GM21360 (cell line): ENCODE results near the gene DOK6.
"Not testable (repeated sequence)": the region's sequence is repeated elsewhere in the genome, so short reads cannot be mapped to it uniquely, and the experiment has no call there.

Experiments
- ATAC-seq: cut with Tn5 transposase; IDR thresholded peaks from one replicate; pipeline ENCODE4 v1.9.1; 2021; ENCODE audit warnings: mild to moderate bottlenecking, moderate library complexity; ENCODE audit not compliant: unreplicated experiment

Gene DOK6

DNA sequence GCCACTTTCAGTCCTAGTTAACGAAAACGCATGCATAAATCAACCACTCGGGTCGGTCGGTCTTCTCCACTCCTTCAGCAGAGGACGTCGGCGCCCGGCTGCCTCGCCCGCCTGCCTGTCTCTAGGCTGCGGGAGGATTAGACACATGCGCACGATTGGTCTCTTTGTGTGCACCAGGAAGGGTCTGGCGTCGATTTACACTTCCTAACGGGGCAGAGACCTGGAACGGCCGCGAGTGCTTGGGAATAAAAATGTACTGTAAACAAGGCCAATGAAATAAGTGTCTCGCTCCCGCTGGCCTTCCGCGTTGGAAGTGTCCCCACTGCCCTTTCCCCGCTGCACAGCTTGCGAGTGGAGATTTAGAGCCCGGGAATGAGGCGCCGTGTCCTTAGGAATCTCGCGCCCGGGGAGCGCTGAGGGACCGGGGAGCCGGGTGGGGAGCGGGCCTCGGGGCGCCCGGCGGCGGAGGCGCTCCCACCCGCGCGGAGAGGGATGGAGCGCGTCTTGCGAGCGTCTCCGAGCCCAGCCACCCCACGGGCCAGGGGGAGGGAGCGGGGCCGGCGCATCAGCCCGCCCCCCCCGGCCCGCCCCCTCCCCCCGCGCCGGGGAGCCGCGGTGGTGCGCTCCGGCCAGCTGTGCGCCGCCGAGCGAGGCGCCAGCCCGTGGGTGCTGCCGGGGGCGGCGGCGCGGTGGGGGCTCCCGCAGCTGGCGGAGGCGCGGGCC is at the start of gene DOK6:
Gene DOK6, plus strand, starts transcription at position 636 of the 723 bp plus-strand sequence.
- no peak for ATAC-seq

DNA sequence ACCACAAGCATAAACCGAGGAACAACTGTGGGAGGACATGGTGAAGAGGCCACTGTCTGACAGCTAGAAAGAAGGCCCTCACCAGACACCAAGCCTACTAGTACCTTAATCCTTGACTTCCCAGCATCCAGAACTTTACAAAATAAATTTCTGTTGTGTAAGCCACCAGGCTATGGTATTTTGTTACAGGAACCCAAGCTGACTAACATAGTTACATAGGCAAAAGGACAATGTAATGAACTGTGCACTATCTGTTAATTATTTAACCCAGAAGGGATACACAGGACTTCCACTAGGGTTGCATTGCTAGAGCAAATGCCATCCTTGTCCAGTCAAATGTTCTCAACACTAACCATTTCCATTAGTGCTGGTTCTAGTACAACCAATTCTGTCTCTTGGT is 47.7 kb upstream of the DOK6 start:
- ATAC-seq: no peak

DNA sequence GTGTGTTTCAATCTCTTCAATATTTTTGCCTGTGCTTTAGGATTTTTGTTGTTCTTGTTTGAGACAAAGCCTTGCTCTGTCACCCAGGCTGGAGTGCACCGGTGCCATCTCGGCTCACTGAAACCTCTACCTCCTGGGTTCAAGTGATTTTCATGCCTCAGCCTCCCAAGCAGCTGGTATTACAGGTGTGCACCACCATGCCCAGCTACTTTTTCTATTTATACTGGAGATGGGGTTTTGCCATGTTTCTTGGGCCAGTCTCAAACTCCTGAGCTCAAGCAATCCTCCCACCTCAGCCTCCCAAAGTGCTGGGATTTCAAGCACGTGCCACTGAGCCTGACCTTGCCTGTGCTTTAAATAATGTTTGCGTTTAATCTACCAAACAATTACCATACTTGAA is 43.1 kb upstream of the DOK6 start:
- ATAC-seq: no peak

DNA sequence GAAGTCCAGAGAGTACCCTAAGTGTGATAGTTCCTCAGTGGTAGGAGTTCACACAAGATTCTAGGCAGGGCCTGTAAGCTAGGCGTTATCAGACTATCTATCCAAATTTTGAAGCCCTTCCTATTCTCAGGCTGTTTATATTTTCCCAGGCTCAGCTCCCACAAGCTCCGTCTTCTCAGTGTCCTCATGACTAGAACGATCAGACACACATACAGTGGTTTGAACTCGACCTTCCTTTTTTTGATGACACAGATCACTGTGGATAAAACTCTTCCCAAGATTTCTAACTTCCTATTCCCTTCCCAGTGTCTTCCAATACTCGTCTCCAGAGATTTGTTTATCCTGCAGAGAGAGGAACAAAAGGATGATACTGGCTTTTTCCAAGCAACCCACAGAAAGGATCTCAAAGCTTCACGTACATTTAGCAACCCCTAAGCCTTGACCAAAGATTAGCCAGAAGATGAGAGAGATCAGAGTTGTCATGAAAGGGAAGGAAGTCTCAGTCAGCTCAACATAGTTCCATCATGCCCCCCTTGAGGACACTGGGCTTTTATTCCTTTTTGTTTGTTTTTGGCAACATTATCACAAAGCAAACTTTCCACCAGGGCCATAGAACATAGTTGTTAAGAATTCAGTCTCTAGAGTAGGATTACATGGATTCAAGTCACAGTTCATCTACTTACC is 42.3 kb upstream of the DOK6 start:
- ATAC-seq: no peak

DNA sequence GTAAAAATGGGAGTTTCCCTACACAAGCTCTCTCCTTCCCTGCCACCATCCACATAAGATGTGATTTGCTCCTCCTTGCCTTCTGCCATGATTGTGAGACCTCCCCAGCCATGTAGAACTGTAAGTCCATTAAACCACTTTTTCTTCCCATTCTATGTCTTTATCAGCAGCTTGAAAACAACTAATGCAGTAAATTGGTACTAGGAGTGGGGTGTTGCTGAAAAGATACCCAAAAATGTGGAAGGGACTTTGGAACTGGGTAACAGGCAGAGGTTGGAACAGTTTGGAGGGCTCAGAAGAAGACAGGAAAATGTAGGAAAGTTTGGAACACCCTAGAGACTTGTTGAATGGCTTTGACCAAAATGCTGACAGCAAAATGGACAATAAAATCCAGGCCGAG is 40.9 kb upstream of the DOK6 start:
- ATAC-seq: not testable (repeated sequence)

DNA sequence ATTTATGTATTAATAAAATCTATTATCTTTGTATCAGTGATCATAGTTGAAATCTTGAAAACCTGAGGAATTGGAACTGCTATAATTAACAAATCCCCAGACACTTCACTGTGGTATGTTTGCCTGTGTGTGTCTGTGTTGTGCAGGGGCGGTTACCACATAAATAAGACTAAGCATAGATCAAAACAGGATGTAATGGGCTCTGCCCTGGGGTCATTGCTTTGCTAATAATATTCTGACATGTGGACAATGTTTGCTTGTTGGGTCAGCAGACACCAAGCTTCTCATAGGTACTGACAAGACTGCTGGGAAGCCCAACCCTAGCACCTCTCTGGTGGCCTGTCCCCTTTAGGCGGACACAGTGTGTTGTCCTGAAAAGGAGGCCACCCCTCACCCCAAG is 35.8 kb upstream of the DOK6 start:
- ATAC-seq: no peak

DNA sequence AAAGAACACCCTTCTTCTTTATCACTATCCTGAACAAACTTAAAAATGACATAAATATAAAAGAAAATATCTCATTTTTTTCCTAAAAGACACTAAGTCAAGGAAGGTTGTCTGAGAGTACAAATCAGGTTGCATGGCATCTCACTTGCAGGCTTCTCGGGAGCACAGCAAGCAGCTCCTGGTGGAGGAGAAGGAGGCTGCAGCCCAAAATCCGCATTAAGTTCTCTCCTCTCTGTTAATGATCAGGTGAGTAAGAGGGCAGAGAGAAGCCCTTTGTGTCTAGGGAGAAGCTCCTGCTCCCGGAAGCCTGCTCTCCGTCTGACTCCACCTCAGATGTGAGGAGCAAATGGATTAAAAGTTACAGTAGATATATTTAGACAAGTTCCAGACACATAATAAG is 35.0 kb upstream of the DOK6 start:
- no peak for ATAC-seq

DNA sequence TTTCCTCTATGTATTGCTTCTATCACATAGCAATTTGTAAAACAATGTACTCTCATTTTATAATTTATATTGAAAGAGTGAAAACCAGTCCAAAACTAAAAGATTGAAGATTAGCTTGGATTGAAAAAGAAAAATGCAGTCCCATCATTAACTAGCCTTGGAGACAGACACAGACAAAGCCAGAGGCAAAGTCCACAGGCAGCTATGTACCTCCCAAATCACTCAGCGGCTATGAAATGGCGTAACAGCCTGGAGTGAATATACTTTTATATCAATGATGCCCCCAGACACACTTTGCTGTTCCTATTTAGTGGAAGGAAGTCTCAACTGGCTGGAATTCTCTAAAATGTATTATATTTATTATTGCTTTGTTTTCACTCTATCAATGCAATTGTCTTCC is 33.6 kb upstream of the DOK6 start:
- ATAC-seq: no peak

DNA sequence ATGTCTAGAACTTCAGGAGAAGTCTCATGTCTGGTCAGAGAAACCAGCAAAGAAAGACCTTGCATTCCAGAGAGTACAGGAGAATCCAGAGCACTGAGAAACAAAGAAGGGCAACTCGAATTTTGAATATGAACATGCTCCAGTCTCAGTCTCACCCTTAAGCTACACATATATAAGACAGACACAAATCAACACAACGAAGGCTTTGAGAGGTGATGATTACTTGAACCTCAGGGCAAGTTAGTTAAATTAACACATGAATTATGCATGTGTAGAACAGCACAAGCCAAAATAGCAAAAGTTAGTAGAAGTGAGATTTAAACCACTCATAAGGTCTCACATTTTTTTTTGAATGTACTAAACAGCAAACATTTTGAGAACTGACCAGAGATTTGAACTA is 29.0 kb upstream of the DOK6 start:
- no peak for ATAC-seq

DNA sequence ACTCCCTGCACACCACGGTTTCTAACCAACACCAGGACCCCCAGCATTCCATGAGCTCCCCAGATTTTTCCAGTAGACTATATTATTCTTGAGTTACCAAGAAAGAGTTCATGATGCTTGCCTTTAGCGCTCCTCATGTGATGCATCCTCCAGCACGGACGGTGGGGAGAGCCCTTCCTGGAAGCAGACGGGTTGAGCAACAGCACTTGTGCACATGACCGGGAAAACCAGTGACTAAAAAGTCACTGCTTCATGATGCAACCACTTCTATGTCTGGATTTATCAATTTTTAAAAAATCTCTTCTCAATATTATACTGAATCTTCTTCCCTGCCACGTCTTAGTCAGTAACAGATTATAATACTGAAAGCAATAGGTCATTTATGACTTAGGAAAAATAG is 20.4 kb upstream of the DOK6 start:
- ATAC-seq: no peak

DNA sequence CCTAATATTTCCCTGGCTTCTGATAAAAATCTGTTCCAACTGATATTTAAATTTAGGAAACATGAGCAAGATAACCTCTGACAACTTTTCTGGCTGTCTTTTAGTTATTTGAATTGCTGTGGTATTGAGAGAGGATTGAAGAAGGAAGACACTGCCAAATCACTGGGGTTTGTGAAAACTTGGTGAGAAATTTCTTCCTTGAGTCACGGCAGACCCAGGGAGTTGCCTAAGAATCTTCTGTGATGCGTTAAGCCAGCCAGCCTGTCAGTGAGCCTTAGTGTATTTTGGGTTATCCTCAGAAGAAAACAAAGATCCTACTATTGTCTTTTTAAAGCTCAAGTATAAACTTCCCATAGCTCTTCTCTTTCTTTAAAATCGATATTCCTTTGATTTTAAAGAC is 17.5 kb upstream of the DOK6 start:
- no peak for ATAC-seq

DNA sequence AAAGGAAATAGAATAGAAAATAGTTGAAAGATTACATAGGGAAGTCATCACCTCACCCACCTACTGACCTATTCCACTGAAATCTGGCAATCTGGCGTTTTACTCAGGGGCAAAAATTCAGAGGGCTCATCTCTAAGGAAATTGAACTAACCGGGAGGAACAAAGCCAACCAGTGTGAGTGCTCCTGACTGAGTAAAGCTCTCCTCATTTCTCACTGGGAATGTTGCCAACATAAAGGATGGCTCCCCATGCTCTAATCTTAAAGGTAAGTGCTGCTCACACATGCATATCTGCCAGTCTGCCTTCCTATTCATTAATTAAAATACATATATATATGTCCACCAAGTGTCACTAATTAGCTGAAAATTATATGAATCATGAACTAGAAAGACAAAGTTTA is 13.5 kb upstream of the DOK6 start:
- ATAC-seq: no peak

DNA sequence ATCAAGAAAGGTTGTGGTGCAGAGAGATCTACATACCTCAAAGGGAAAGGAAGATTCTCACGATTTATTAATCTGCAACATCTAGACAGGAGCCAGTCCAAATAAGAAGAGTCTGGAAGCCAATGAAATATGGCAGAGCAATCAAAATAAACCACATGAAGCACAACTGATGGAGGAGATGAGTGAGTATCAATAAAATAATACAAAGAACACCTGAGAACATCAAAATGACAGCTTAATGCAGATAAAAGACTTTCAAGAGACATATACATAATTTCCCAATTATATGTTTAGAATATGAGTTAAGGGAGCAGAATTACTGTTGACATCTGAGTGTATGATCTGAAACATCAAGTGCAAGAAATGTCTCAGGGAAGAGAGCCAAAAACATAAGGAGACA is 12.5 kb upstream of the DOK6 start:
- no peak for ATAC-seq

DNA sequence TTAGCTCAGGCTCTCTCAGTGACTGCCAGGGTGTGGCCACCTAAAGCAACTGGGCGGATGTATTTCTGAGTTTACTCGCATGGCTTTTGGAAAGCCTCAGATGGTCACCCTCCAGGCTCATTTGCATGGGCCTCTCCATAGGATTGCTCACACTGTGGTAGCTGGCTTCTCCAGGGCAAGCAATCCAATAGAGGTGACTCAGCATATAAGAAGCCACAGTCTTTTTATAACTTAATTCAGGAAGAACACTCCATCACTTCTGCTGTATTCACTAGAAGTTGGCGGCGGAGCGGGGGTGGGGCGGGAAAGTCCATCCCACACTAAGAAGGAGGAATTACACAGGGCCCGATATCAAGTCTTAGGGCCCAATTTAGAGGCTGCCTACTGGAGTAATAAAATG is 3.6 kb upstream of the DOK6 start:
- no peak for ATAC-seq

DNA sequence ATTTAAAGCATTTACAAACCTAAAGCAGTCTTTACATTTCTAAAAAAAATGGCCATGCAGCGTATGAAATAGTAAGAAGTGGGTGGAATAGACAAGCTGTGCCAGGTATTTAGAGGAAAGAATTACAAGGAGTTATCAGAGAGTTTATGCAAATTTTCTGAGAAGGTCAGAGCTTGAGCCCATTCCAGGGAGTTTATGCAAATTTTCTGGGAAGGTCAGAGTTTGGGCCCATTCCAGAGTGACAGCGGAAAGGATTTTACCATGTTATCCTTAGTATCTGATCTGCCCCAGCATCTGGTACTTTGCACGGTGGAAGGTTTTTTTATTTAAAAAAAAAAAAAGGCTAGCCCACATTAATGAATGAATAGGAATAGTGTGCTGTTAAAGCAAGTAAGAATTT is 1.4 kb upstream of the DOK6 start:
- ATAC-seq: no peak

DNA sequence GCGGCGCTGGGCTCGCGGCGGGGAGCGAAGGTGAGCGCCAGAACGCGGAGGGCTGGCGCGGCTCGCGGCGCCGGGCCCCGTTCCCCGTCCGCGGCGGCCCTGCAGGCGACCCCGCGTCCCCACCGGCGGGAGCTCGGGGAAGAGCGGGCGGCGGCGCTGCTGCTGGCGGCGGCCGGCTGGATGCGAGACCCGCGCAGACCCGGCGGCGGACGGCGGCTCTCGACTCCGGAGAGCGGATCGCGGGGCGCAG is 213 bp downstream of the DOK6 start:
- ATAC-seq: no peak

DNA sequence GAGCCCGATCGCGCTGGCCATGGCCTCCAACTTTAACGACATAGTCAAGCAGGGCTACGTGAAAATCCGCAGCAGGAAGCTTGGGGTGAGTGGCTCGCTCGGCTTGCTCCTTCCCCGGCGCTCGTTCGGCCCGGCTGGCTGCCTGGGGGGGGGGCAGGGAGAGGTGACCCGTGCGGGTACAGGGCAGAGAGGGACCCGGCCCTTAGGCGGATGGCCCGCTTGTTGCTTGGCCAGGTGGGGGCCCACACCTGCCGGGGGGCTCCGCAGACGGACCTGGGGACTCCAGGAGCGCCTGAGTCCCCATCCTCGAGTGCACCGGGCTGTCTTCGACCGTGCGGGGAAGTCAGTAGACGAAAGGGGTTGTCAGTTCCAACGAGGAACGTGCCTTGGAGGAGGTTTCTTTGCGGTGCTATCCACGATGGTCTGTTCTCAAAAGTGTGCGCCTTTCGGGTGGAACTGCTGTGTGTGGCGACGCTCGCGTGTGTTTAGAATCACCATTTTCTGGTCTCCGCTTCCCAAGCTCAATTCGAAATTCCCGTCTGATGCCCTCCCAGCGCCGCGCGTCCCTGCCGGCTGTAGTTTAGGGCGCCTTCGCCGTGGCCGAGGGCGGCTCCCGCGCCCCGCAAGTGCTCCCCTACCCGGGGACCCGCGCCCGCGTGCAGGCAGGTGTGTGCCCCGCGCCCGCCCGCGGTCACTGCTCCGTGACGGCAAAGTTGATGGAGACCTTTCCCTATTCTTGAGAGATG is 711 bp downstream of the DOK6 start:
- ATAC-seq: no peak

DNA sequence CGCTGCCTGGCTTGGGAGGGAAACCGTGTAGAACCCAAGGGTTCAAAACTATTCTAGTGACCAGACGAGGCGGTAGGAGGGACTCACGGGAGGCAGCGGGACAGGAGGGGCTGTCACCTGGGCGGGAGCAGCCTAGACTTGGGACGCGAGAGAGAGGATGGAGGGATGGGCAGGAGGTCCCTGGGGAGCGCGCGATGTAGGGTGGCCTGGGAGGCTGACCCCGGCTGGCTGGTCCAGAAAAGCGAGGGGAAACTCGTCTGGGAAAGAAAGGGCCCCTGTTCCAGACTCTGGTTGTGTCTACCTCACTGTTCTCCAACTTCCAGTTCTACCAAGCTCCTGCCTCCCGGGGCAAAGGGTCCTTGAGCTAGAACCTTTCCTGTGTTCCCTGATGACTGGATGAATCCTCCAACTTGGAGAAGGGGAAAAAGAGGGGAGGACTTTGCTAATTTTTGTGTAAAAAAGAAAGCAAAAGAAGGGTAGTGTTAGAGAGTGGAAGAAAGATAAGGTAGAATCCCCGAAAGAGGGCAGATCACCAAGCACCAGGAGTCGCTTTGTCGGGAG is 1.4 kb downstream of the DOK6 start:
- no peak for ATAC-seq

DNA sequence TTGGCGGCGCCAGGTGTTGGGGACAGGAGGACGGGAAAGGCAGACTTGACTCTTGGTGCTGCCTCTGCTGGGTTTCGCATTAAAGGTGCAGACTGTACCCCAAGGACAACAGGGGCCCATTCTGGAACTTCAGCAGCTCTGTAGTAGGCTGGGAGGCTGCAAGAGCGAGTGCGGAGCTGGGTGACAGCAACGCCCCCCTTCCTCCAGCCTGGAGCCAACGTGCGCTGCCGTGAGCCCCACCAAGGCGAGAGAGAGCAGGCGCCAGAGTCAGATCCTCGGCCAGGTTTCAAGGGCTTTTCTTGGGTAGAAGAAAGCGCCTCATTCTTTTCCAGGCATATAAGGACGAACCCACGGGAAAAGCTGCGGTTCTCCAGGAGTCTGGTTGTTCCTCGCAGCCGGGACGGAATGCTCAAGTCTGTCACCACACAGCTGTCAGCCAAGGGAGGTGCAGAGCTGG is 1.9 kb downstream of the DOK6 start:
- ATAC-seq: no peak

DNA sequence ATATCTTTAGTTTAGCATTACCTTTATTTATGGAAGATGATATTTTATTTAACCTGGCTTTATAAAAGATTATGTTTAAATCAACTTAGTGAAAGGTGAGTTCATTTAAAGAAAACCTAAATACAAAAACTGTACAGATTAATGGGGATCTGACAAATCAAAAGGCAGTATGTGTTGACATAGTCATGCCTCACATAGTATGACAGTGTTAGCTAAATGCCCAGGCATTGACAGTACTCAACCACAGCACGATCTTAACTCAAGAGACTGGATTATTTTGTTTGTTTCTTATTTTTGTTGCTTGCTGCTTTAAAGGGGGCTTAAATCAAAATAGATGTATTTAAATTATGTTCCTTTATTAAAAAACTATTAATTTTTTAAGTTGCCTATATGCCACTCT is 7.8 kb downstream of the DOK6 start:
- ATAC-seq: no peak

DNA sequence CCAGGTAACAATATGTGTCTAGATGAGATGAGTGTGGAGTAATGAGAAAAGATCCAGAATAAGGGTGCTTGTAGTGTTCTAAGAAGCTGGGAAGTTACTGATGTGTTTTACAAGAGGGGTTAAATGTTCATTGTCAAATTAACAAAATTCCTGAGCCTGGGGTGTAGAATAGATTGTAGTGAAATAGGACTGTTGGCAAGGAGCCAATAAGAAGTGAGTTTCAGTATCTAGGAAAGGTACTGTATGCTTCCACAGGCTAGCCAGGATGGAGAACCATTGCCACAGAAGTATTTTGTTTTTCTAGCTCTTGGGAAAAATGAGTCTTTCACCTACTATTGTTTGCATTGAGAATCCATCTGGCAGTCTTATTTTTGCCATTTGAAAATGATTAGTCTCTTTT is 10.5 kb downstream of the DOK6 start:
- no peak for ATAC-seq

DNA sequence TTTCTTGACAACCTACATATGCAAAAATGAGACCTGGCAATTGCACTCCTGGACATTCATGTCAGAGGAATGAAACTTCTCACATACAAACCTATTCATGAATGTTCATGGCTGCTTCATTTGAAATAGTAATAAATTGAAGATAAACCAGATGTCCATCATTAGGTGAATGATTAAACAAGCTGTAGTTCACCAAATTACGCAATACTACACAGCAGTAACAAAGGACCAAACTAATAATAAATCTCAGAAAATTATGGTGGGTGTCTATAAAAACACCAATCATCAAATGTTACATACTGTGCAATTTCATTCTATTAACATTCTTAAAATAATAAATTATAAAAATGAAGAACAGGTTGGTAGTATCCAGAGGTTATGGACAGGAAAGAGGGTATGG is 13.5 kb downstream of the DOK6 start:
- ATAC-seq: no peak
